Measurements from ENCODE around the gene PCCA. TPM values are rescaled to one million over a fixed set of nuclear protein-coding genes. Genes with fewer than 3 reads are reported as not detected.
A peak's percentile ranks its signal among the peaks of the same experiment; 100 is the strongest.

Gene PCCA
- total and polyA plus RNA-seq, 4 experiments from 2014 or later: 4.4 to 9.7 (median 7.4) TPM

DNA sequence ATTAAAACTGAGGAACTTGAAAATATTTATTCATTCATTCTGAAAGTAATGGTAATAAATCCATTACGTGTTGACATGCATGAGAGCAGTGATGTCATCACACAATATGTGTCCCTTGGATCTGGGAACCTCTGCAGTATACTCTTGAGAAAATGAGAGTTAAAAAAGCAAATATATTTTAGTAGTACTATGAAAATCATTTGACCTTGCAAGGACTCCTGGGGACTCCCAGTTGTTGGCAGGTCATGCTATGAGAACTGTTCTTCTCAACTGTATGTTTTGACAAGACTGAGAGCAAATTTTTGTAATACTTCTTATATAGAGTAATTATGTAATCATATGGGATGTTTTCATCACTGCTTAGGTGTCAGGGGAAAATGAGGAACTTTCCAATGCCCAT lies 249.4 kb downstream of the PCCA start:
- Mint-ChIP-seq H3K36me3 (peaks cover 19 to 33% of the 10 kb centered on the region in 2 donors), H3K4me3 (no peak overlapping the region), H3K9me3 (peaks cover 0 to 18% (median 5%) of the 10 kb centered on the region in 8 donors), H3K27me3 (no peaks in the 10 kb centered on the region), H3K27ac (no peak overlapping the region), H3K4me1 (peaks cover 16 to 19% (median 17%) of the 10 kb centered on the region in 4 donors)
- no peak for DNase-seq
- ChIA-PET POLR2A (ENCODE audit: partially characterized antibody) (no interaction called here), CTCF (ENCODE audit: partially characterized antibody) (no interaction called here)
- no peaks in the 10 kb centered on the region for H3K27me3 ChIP-seq (ENCODE audit: insufficient read depth, low read length)
- H3K36me3 ChIP-seq (ENCODE audit: insufficient read depth, low read length): no peaks in the 10 kb centered on the region
- H3K4me3 ChIP-seq (ENCODE audit: low read length in 2 of 2): no peak overlapping the region
- intact Hi-C loops (cut with micrococcal nuclease): no loop called here
- no peaks in the 10 kb centered on the region for H3K9me3 ChIP-seq (ENCODE audit: control insufficient read depth in 1 of 2, low read length in 2 of 2)
- no peak overlapping the region for H3K27ac ChIP-seq (ENCODE audit: low read depth, low read length)
- H3K4me1 ChIP-seq (ENCODE audit: insufficient read depth, low read length): peaks cover 14% of the 10 kb centered on the region

DNA sequence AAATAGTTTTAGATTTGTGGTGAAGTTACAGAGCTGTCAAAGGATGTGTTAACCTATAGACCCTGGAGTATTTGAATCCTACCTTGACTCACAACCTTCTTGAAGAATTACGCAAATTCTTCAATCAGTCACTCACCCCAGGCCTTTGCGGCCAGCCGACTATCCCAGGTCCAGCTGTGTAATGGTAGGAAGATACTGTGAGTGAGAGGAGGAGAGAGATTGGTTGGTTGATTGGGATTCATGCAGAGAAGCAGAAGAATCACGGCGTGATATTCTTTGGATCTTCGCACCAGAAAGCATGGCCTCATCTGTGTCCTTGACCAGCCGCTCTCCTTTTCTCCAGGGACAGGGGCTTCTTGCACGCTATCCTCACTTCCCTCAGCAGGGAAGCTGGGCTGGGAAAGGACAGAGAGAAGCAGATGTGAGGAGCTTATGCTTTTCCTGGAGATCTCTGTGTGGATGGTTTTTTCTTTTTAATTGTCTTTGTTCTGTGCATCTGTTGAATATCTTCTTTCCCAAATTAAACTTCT lies 250.6 kb downstream of the PCCA start:
- Histone ChIP-seq H3K27ac (ENCODE audit: low read depth, low read length) (no peak overlapping the region), H3K4me1 (ENCODE audit: insufficient read depth, low read length) (peaks cover 14% of the 10 kb centered on the region), H3K36me3 (ENCODE audit: insufficient read depth, low read length) (no peaks in the 10 kb centered on the region), H3K9me3 (ENCODE audit: control insufficient read depth in 1 of 2, low read length in 2 of 2) (no peaks in the 10 kb centered on the region), H3K4me3 (ENCODE audit: low read length in 2 of 2) (no peak overlapping the region), H3K27me3 (ENCODE audit: insufficient read depth, low read length) (no peaks in the 10 kb centered on the region)
- no peak overlapping the region for H3K27ac Mint-ChIP-seq
- no peak for DNase-seq
- H3K27me3 Mint-ChIP-seq: no peaks in the 10 kb centered on the region
- ChIA-PET CTCF (ENCODE audit: partially characterized antibody) (no interaction called here), POLR2A (ENCODE audit: partially characterized antibody) (no interaction called here)
- peaks cover 13 to 19% (median 17%) of the 10 kb centered on the region in 4 donors for H3K4me1 Mint-ChIP-seq
- H3K9me3 Mint-ChIP-seq: peaks cover 0 to 10% (median 2%) of the 10 kb centered on the region in 8 donors
- peaks cover 11 to 30% of the 10 kb centered on the region in 2 donors for H3K36me3 Mint-ChIP-seq
- intact Hi-C loops (cut with micrococcal nuclease): no loop called here
- no peak overlapping the region for H3K4me3 Mint-ChIP-seq

GRCh38 chr13:100340865-100341264 lies 252.0 kb downstream of the PCCA start:
- no peaks in the 10 kb centered on the region for H3K36me3 ChIP-seq (ENCODE audit: insufficient read depth, low read length)
- H3K27ac Mint-ChIP-seq: peak overlapping the region in 3 of 7 donors; percentile 23 to 80 (median 70)
- ChIA-PET POLR2A (ENCODE audit: partially characterized antibody) (interaction anchor here (0.6 kb wide), 1 partner anchor 29 kb away, joined by 3 read pairs; no protein-coding TSS in a partner anchor), CTCF (ENCODE audit: partially characterized antibody) (no interaction called here)
- no peak overlapping the region for H3K4me3 ChIP-seq (ENCODE audit: low read length in 2 of 2)
- no peaks in the 10 kb centered on the region for H3K9me3 ChIP-seq (ENCODE audit: control insufficient read depth in 1 of 2, low read length in 2 of 2)
- no peak overlapping the region for H3K27ac ChIP-seq (ENCODE audit: low read depth, low read length)
- H3K9me3 Mint-ChIP-seq: no peaks in the 10 kb centered on the region
- no peak for DNase-seq
- intact Hi-C loops (cut with micrococcal nuclease): no loop called here
- peaks cover 9 to 25% of the 10 kb centered on the region in 2 donors for H3K36me3 Mint-ChIP-seq
- peaks cover 12 to 22% (median 16%) of the 10 kb centered on the region in 4 donors for H3K4me1 Mint-ChIP-seq
- H3K27me3 Mint-ChIP-seq: no peaks in the 10 kb centered on the region
- peaks cover 14% of the 10 kb centered on the region for H3K4me1 ChIP-seq (ENCODE audit: insufficient read depth, low read length)
- H3K27me3 ChIP-seq (ENCODE audit: insufficient read depth, low read length): no peaks in the 10 kb centered on the region
- peak overlapping the region in 6 of 8 donors; percentile 17 to 83 (median 56) for H3K4me3 Mint-ChIP-seq

- H3K9me3 Mint-ChIP-seq: no peaks in the 10 kb centered on the region
- CTCF ChIA-PET (ENCODE audit: partially characterized antibody): no interaction called here
- no peak overlapping the region for H3K4me3 ChIP-seq (ENCODE audit: low read length in 2 of 2)
- H3K9me3 ChIP-seq (ENCODE audit: control insufficient read depth in 1 of 2, low read length in 2 of 2): no peaks in the 10 kb centered on the region
- H3K4me1 ChIP-seq (ENCODE audit: insufficient read depth, low read length): peaks cover 14% of the 10 kb centered on the region
- no peak for DNase-seq
- intact Hi-C loops (cut with micrococcal nuclease): no loop called here
- H3K27ac ChIP-seq (ENCODE audit: low read depth, low read length): no peak overlapping the region
- peak overlapping the region in 7 of 8 donors; percentile 5 to 83 (median 55) for H3K4me3 Mint-ChIP-seq
- peak overlapping the region in 3 of 7 donors; percentile 23 to 80 (median 47) for H3K27ac Mint-ChIP-seq
- peaks cover 12 to 22% (median 16%) of the 10 kb centered on the region in 4 donors for H3K4me1 Mint-ChIP-seq
- H3K36me3 Mint-ChIP-seq: peaks cover 9 to 28% of the 10 kb centered on the region in 2 donors
- H3K36me3 ChIP-seq (ENCODE audit: insufficient read depth, low read length): no peaks in the 10 kb centered on the region
- no peaks in the 10 kb centered on the region for H3K27me3 Mint-ChIP-seq
- POLR2A ChIA-PET (ENCODE audit: partially characterized antibody): no interaction called here
- H3K27me3 ChIP-seq (ENCODE audit: insufficient read depth, low read length): no peaks in the 10 kb centered on the region
Measured at GRCh38 chr13:100341327-100341726, 252.4 kb downstream of the PCCA start.

GRCh38 chr13:100344544-100344943 lies 255.7 kb downstream of the PCCA start:
- Histone ChIP-seq H3K27ac (ENCODE audit: low read depth, low read length) (no peak overlapping the region), H3K36me3 (ENCODE audit: insufficient read depth, low read length) (no peaks in the 10 kb centered on the region), H3K4me3 (ENCODE audit: low read length in 2 of 2) (no peak overlapping the region), H3K9me3 (ENCODE audit: control insufficient read depth in 1 of 2, low read length in 2 of 2) (no peaks in the 10 kb centered on the region), H3K4me1 (ENCODE audit: insufficient read depth, low read length) (peaks cover 14% of the 10 kb centered on the region), H3K27me3 (ENCODE audit: insufficient read depth, low read length) (no peaks in the 10 kb centered on the region)
- intact Hi-C loops (cut with micrococcal nuclease): no loop called here
- Mint-ChIP-seq H3K27ac (no peak overlapping the region), H3K36me3 (peaks cover 6 to 28% of the 10 kb centered on the region in 2 donors), H3K9me3 (no peaks in the 10 kb centered on the region), H3K27me3 (no peaks in the 10 kb centered on the region), H3K4me3 (no peak overlapping the region), H3K4me1 (peaks cover 12 to 22% (median 16%) of the 10 kb centered on the region in 4 donors)
- POLR2A ChIA-PET (ENCODE audit: partially characterized antibody): no interaction called here
- no peak for DNase-seq
- CTCF ChIA-PET (ENCODE audit: partially characterized antibody): no interaction called here

DNA sequence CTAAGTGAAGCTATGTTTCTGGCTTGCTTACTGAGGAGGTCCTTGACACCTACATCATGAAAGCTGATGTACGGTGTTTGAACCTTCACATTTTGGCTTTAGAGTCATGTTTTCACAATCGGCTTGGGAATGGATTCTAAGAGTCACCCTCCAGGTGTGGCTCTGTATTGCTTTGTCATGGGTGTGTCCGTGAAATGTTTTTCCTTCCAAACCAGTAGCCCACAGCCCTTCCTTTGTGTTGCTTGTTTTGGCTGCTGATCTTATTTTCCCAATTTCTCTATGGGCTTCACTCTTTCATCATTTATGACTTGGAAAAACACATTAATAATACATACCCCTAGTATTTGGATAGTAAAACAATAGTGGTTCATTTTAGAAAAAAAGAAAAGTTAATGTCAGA lies 259.1 kb downstream of the PCCA start:
- no peak for DNase-seq
- Histone ChIP-seq H3K27ac (ENCODE audit: low read depth, low read length) (no peak overlapping the region), H3K36me3 (ENCODE audit: insufficient read depth, low read length) (no peaks in the 10 kb centered on the region), H3K27me3 (ENCODE audit: insufficient read depth, low read length) (no peaks in the 10 kb centered on the region), H3K9me3 (ENCODE audit: control insufficient read depth in 1 of 2, low read length in 2 of 2) (no peaks in the 10 kb centered on the region), H3K4me3 (ENCODE audit: low read length in 2 of 2) (no peak overlapping the region), H3K4me1 (ENCODE audit: insufficient read depth, low read length) (no peaks in the 10 kb centered on the region)
- Mint-ChIP-seq H3K9me3 (peaks cover 0 to 4% (median 0%) of the 10 kb centered on the region in 8 donors), H3K27ac (peak overlapping the region in 1 of 7 donors; percentile 38), H3K36me3 (peaks cover 7 to 25% of the 10 kb centered on the region in 2 donors), H3K4me3 (no peak overlapping the region), H3K27me3 (no peaks in the 10 kb centered on the region), H3K4me1 (peaks cover 0 to 3% (median 0%) of the 10 kb centered on the region in 4 donors)
- intact Hi-C loops (cut with micrococcal nuclease): no loop called here
- POLR2A ChIA-PET (ENCODE audit: partially characterized antibody): no interaction called here
- CTCF ChIA-PET (ENCODE audit: partially characterized antibody): no interaction called here

GRCh38 chr13:100349594-100349993 lies 260.7 kb downstream of the PCCA start:
- H3K4me3 Mint-ChIP-seq: no peak overlapping the region
- no peak overlapping the region for H3K27ac Mint-ChIP-seq
- H3K4me1 Mint-ChIP-seq: peaks cover 0 to 3% (median 0%) of the 10 kb centered on the region in 4 donors
- H3K36me3 ChIP-seq (ENCODE audit: insufficient read depth, low read length): no peaks in the 10 kb centered on the region
- ChIA-PET POLR2A (ENCODE audit: partially characterized antibody) (no interaction called here), CTCF (ENCODE audit: partially characterized antibody) (no interaction called here)
- H3K9me3 ChIP-seq (ENCODE audit: control insufficient read depth in 1 of 2, low read length in 2 of 2): no peaks in the 10 kb centered on the region
- H3K27me3 ChIP-seq (ENCODE audit: insufficient read depth, low read length): no peaks in the 10 kb centered on the region
- no peaks in the 10 kb centered on the region for H3K4me1 ChIP-seq (ENCODE audit: insufficient read depth, low read length)
- no peak overlapping the region for H3K4me3 ChIP-seq (ENCODE audit: low read length in 2 of 2)
- H3K27ac ChIP-seq (ENCODE audit: low read depth, low read length): no peak overlapping the region
- no peak for DNase-seq
- H3K9me3 Mint-ChIP-seq: peaks cover 0 to 4% (median 0%) of the 10 kb centered on the region in 8 donors
- no peaks in the 10 kb centered on the region for H3K27me3 Mint-ChIP-seq
- intact Hi-C loops (cut with micrococcal nuclease): no loop called here
- H3K36me3 Mint-ChIP-seq: peaks cover 4 to 20% of the 10 kb centered on the region in 2 donors
